Ishikawa (cell line): ENCODE measurements around the gene NDUFB1.

Experiments used
- CEBPB ChIP-seq: IDR thresholded peaks from 2 replicates; pipeline ENCODE4 v1.6.1; 2012
- CREB1 ChIP-seq: IDR thresholded peaks from 2 replicates; pipeline ENCODE4 v1.6.1; 2012; ENCODE audit warnings: low read depth
- EGR1 ChIP-seq: IDR thresholded peaks from 2 replicates; pipeline ENCODE4 v1.6.1; 2012
- EP300 ChIP-seq: IDR thresholded peaks from 2 replicates; pipeline ENCODE4 v1.6.1; 2012; ENCODE audit warnings: borderline replicate concordance
- FOXM1 ChIP-seq: IDR thresholded peaks from 2 replicates; pipeline ENCODE4 v1.6.1; 2012; ENCODE audit warnings: low read depth, borderline replicate concordance
- NFIC ChIP-seq: IDR thresholded peaks from 2 replicates; pipeline ENCODE4 v1.6.1; 2012
- RAD21 ChIP-seq: IDR thresholded peaks from 2 replicates; pipeline ENCODE4 v1.6.1; 2012; ENCODE audit warnings: low read depth
- TAF1 ChIP-seq: IDR thresholded peaks from 2 replicates; pipeline ENCODE4 v1.6.1; 2012; ENCODE audit warnings: low read depth, mild to moderate bottlenecking
- TCF12 ChIP-seq: IDR thresholded peaks from 2 replicates; pipeline ENCODE4 v1.6.1; 2012; ENCODE audit warnings: low read depth
- TEAD4 ChIP-seq: IDR thresholded peaks from 2 replicates; pipeline ENCODE4 v1.6.1; 2012
- YY1 ChIP-seq: IDR thresholded peaks from 2 replicates; pipeline ENCODE4 v1.6.1; 2012; ENCODE audit warnings: low read depth
- ZBTB7A ChIP-seq: IDR thresholded peaks from 2 replicates; pipeline ENCODE4 v1.6.1; 2012; ENCODE audit warnings: low read depth
- TF ChIP-seq, protein P1 (sequence below): IDR thresholded peaks from 2 replicates; pipeline ENCODE4 v1.6.1; 2012
- TF ChIP-seq, protein P2 (sequence below): IDR thresholded peaks from 2 replicates; pipeline ENCODE4 v1.6.1; 2012; ENCODE audit warnings: low read depth, mild to moderate bottlenecking
- TF ChIP-seq, protein P3 (sequence below): IDR thresholded peaks from 2 replicates; pipeline ENCODE4 v1.6.1; 2012

Gene NDUFB1

DNA sequence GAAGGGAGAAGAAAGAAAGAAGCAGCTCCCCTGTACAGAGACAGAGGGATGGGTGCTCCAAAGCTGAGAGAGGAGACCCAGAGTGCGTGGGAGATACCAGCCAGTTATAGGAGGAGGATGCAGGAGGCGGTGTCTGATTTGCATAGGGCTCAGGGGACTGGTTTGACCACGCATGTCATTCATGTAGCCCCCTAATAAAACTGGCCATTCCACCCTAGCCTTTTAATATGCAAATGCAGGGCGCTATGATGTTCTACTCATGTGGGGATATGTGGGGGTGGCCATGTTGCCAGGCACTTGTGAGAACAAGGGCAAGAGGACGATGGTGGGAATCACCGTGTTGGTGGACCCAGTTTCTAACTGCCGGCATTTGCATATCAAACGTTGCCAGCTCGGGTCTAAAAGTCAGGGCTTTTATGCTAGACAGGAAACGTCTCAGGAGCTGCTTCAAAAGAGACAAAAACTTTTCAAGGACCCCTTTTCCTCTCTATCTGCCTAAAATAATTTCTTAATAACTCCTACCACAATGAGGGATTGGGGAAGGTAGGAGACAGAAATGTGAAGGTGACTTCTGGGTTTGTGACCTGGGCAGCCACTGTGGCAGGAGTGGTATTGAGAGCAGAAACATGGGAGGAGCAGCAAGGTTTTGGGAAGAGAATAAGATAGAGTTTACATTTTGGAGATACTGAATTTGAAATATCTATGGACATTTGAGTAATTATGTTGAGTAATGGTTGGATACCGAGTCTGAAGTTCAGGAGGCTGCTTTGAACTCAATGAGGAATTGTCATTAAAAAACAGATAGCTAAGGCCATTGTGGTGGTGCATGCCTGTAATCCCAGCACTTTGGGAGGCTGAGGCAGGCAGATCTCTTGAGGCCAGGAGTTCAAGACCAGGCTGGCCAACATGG, 12.9 kb downstream of the NDUFB1 start:
- TF ChIP-seq CREB1: no peak
- 0 out of 2 replicates have a peak, but pooled peaks have one; percentile 37 for TF ChIP-seq YY1
- TF ChIP-seq EGR1: 0 out of 2 replicates have a peak, but pooled peaks have one; percentile 19

DNA sequence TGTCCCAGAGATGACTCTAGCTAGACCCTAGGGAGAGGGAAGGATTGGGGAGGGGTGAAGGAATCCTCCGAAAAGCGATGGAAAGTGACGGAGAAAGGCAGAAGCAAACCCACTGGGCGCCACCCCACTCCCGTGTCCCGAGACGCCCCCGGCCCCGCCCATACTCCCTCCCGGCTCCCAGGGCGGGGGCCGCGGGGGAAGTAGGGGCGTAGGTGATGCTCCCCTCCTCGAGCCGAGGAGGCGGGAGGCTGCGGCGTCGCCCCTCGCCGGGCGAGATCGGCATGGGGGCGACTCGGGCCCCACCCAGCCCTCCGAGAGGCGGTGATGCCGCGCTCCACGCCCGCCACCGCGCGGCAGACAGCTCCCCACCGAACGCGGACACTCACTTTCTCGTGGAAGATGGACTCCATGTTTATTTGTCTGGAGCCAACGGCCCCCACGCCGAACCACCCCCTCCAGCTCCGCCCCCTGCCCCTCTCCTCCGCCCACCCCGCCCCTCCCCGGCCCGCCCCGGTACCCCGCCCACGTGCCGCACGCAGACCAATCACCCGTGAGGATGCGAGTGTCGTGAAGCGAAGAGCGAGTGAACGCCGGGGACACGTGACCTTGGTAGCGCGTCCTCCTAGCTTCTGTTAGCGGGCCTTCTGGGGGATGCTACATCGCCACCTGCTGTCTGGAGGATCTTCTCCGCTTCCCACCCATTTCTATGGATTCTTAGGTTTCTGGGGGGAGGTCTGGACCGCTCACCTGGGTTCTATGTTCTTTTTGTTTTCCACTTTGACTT, 15.2 kb downstream of the NDUFB1 start, which contains the start of gene ATXN3:
TSS of gene ATXN3 (minus strand) at position 440 of the 784 bp plus-strand sequence. CDS start at position 410, 30 bp downstream.
- TF ChIP-seq EGR1 (no peak), CEBPB (no peak), RAD21 (peak; percentile 31; the same call in 1 of the 2 replicates), TAF1 (no peak; the same call in 1 of the 2 replicates), NFIC (no peak), CREB1 (peak; percentile 28; the same call in 1 of the 2 replicates), EP300 (no peak), FOXM1 (no peak), TCF12 (peak; percentile 19; the same call in 1 of the 2 replicates), TEAD4 (no peak), ZBTB7A (peak; percentile 82), YY1 (0 out of 2 replicates have a peak, but pooled peaks have one; percentile 23)
- TF ChIP-seq, protein P1, sequence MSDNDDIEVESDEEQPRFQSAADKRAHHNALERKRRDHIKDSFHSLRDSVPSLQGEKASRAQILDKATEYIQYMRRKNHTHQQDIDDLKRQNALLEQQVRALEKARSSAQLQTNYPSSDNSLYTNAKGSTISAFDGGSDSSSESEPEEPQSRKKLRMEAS: peak; percentile 64
- TF ChIP-seq, protein P2, sequence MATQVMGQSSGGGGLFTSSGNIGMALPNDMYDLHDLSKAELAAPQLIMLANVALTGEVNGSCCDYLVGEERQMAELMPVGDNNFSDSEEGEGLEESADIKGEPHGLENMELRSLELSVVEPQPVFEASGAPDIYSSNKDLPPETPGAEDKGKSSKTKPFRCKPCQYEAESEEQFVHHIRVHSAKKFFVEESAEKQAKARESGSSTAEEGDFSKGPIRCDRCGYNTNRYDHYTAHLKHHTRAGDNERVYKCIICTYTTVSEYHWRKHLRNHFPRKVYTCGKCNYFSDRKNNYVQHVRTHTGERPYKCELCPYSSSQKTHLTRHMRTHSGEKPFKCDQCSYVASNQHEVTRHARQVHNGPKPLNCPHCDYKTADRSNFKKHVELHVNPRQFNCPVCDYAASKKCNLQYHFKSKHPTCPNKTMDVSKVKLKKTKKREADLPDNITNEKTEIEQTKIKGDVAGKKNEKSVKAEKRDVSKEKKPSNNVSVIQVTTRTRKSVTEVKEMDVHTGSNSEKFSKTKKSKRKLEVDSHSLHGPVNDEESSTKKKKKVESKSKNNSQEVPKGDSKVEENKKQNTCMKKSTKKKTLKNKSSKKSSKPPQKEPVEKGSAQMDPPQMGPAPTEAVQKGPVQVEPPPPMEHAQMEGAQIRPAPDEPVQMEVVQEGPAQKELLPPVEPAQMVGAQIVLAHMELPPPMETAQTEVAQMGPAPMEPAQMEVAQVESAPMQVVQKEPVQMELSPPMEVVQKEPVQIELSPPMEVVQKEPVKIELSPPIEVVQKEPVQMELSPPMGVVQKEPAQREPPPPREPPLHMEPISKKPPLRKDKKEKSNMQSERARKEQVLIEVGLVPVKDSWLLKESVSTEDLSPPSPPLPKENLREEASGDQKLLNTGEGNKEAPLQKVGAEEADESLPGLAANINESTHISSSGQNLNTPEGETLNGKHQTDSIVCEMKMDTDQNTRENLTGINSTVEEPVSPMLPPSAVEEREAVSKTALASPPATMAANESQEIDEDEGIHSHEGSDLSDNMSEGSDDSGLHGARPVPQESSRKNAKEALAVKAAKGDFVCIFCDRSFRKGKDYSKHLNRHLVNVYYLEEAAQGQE: no peak
- TF ChIP-seq, protein P3, sequence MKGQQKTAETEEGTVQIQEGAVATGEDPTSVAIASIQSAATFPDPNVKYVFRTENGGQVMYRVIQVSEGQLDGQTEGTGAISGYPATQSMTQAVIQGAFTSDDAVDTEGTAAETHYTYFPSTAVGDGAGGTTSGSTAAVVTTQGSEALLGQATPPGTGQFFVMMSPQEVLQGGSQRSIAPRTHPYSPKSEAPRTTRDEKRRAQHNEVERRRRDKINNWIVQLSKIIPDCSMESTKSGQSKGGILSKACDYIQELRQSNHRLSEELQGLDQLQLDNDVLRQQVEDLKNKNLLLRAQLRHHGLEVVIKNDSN: peak; percentile 97

DNA sequence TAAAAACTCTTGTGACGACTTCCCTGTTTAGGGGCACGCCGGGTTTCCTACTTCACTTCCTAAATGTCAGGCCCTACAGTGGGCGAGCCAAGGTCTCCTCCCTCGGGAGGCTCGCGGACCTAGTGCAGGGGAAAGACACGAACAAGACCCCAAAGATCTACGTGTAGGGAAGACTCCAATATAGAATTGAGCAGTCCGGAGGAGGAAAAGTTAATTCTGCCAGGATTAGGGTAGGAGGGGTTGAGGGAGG, 15.7 kb downstream of the NDUFB1 start:
- TF ChIP-seq TAF1 (no peak), CREB1 (0 out of 2 replicates have a peak, but pooled peaks have one; percentile 24)

DNA sequence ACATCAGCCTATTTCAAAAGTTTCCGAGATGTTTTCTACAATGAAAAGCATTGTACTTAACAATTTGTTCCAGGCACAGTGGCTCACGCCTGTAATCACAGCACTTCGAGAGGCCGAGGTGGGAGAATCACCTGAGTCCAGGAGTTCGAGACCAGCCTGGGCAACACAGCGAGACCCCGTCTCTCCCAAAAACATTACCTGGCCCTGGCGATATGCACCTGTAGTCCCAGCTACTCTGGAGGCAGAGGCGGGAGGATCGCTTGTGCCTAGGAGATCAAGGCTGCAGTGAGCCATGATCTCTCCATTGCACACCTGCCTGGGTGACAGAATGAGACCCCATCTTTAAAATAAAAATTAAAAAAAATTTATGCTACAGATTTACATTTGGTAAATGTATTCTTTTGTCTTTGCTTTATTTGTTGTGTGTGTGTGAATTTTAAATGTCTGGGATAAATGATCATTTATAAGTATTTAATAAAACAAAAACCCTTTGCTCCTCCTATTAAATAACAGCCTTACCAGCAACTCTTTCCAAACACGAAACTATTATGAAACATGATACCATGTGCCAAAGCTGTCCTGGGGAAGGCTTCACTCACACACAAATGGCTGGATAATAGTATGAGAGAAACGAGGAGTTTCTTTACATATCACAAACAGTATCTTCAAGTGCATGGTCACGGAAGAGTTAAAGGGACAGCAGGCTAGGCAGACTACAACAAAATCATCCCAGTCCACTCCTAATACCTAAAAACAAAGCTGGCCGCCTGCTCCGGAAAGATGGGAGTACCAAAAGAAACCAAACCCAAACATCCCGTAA, 16.2 kb downstream of the NDUFB1 start:
- no peak for TF ChIP-seq ZBTB7A
- no peak for TF ChIP-seq EP300
- TF ChIP-seq EGR1: no peak
- no peak for TF ChIP-seq NFIC
- TF ChIP-seq CEBPB: no peak
- TF ChIP-seq, protein P2: no peak
- no peak for TF ChIP-seq TEAD4
- TF ChIP-seq, protein P3: no peak
- no peak for TF ChIP-seq YY1
- TF ChIP-seq RAD21: no peak
- TF ChIP-seq FOXM1: no peak
- no peak for TF ChIP-seq CREB1
- TF ChIP-seq TCF12: no peak
